K562 (cell line): Measurements from ENCODE around the gene CFAP251.
A peak's percentile ranks its signal among the peaks of the same experiment; 100 is the strongest.

Experiments
- EP300 ChIP-seq: IDR thresholded peaks from 2 replicates; pipeline ENCODE4 v1.6.1; 2012; ENCODE audit warnings: low read length, improper control_type of control experiment
- MYC ChIP-seq, 2 experiments: fragments of 250-450 bp in 1 of 2; sonication (Bioruptor Pico) in 1 of 2; IDR thresholded peaks; 2 replicates each; pipeline versions ENCODE4 v1.5.1 to v1.6.1; 2012 to 2021; ENCODE audit warnings: low read depth in 2 of 2, borderline replicate concordance in 1 of 2, improper control_type of control experiment in 1 of 2, low read length in 1 of 2, mild to moderate bottlenecking in 1 of 2, moderate library complexity in 1 of 2
- NFE2 ChIP-seq: IDR thresholded peaks from 2 replicates; pipeline ENCODE4 v1.6.1; 2014; ENCODE audit warnings: antibody characterized with exemption, low read depth
- NR2C2 ChIP-seq, 2 experiments: fragments of 200-800 bp in 1 of 2; sonication (Bioruptor generic) in 1 of 2; sonication (generic) in 1 of 2; formaldehyde crosslinking in 1 of 2; IDR thresholded peaks; 2 replicates each; pipeline versions ENCODE4 v1.6.1 to v1.8.0; 2016 to 2022; ENCODE audit warnings: mild to moderate bottlenecking in 1 of 2, missing compliant biosample characterization in 1 of 2, missing genetic modification characterization in 1 of 2, missing genetic modification reagents in 1 of 2
- POLR2AphosphoS5 ChIP-seq: IDR thresholded peaks from 2 replicates; pipeline ENCODE4 v1.6.1; 2011; ENCODE audit warnings: mild to moderate bottlenecking, low read depth, low read length, moderate library complexity; ENCODE audit not compliant: control insufficient read depth, insufficient read depth
- RAD51 ChIP-seq: fragments of 450-650 bp; IDR thresholded peaks from 2 replicates; pipeline ENCODE4 v1.7.1; 2016; ENCODE audit warnings: low read depth, mild to moderate bottlenecking, borderline replicate concordance
- SMC3 ChIP-seq: conservative IDR thresholded peaks from 2 replicates; pipeline ENCODE4 v1.6.1; 2011; ENCODE audit warnings: low read depth, low read length, improper control_type of control experiment; ENCODE audit not compliant: insufficient read depth
- SRSF7 ChIP-seq: fragments of 200-400 bp; formaldehyde crosslinking; optimal IDR thresholded peaks from 2 replicates; pipeline ENCODE3; 2017; ENCODE audit warnings: mild to moderate bottlenecking, low read depth, low read length
- TF ChIP-seq, protein P1 (sequence below), 3 experiments: IDR thresholded peaks in 2 of 3; conservative IDR thresholded peaks in 1 of 3; 2 replicates each; pipeline ENCODE4 v1.5.1; 2011 to 2012; ENCODE audit warnings: low read length in 3 of 3, mild to moderate bottlenecking in 3 of 3, control low read depth in 2 of 3, improper control_type of control experiment in 1 of 3, inconsistent platforms in 1 of 3, low read depth in 1 of 3, mixed read lengths in 1 of 3, moderate library complexity in 1 of 3; ENCODE audit not compliant: insufficient read depth in 2 of 3
- TF ChIP-seq, protein P2 (sequence below): fragments of 450-650 bp; formaldehyde crosslinking; IDR thresholded peaks from 2 replicates; pipeline ENCODE4 v1.4.0; 2022; ENCODE audit warnings: missing genetic modification characterization

DNA sequence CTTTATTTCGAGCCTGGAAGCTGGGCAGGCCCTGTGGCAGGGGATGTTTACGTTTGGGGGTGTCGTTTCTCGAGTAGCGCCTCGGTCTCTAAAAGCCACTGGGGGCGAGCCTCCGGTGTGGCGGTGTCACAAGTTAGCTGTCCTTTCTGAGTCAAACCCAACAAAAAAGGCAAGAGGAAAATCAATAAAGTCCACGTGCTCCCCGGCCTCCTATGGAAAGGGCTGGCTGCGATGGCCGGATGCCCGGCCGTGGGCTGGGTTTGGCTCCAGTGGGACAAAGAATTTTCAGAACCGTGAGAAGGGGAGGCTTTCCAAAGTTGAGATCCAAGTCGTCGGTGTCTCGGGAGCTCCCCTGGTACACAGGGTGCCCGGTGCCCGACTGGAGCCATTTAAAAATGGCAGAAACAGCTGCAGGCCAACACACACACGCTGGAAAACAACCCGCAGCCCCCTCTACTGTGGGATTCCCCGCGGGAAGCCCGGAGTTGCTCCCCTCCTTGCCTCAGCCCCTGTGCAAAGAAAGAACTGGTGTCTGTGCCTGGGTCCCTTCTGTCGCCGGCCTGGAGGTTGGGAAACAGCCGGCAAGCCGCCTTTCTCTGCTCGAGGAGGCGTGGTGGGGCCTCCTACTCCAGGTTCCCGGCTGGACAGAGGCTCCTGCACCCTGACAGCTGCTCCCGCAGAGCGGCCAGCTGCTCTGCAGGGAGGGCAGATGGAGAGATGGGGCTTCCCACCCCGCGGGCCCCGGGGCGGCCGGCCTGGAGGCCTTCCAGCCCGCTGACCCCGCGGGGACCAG, 105.1 kb downstream of the CFAP251 start:
- TF ChIP-seq, protein P1, sequence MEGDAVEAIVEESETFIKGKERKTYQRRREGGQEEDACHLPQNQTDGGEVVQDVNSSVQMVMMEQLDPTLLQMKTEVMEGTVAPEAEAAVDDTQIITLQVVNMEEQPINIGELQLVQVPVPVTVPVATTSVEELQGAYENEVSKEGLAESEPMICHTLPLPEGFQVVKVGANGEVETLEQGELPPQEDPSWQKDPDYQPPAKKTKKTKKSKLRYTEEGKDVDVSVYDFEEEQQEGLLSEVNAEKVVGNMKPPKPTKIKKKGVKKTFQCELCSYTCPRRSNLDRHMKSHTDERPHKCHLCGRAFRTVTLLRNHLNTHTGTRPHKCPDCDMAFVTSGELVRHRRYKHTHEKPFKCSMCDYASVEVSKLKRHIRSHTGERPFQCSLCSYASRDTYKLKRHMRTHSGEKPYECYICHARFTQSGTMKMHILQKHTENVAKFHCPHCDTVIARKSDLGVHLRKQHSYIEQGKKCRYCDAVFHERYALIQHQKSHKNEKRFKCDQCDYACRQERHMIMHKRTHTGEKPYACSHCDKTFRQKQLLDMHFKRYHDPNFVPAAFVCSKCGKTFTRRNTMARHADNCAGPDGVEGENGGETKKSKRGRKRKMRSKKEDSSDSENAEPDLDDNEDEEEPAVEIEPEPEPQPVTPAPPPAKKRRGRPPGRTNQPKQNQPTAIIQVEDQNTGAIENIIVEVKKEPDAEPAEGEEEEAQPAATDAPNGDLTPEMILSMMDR (IDR thresholded peaks at IDR 0.05 in 2 of 3, conservative IDR thresholded peaks at IDR 0.05 in 1 of 3; ENCODE audit: insufficient read depth in 2 of 3, low read depth in 1 of 3, low read length in 3 of 3), result no peak
- peak; percentile 40; the same call in 1 of the 2 replicates for TF ChIP-seq RAD51
- TF ChIP-seq NR2C2 (CRISPR knock-in tag; IDR thresholded peaks at IDR 0.05), result no peak
- 0 out of 2 replicates have a peak, but pooled peaks have one; percentile 34 for TF ChIP-seq NR2C2 (tag; IDR thresholded peaks at IDR 0.05)
- TF ChIP-seq EP300, result no peak
- TF ChIP-seq, protein P2, sequence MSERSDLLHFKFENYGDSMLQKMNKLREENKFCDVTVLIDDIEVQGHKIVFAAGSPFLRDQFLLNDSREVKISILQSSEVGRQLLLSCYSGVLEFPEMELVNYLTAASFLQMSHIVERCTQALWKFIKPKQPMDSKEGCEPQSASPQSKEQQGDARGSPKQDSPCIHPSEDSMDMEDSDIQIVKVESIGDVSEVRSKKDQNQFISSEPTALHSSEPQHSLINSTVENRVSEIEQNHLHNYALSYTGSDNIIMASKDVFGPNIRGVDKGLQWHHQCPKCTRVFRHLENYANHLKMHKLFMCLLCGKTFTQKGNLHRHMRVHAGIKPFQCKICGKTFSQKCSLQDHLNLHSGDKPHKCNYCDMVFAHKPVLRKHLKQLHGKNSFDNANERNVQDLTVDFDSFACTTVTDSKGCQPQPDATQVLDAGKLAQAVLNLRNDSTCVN, result no peak
- no peak for TF ChIP-seq NFE2
- TF ChIP-seq POLR2AphosphoS5, result no peak
- TF ChIP-seq SRSF7, result no peak
- no peak for TF ChIP-seq MYC (IDR thresholded peaks at IDR 0.05; ENCODE audit: low read depth, low read length)
- TF ChIP-seq MYC (CRISPR knock-in tag; IDR thresholded peaks at IDR 0.05; ENCODE audit: borderline replicate concordance, low read depth), result no peak
- no peak for TF ChIP-seq SMC3
